ENCODE measurements around the gene SERINC2.
"Not testable (repeated sequence)": the region's sequence is repeated elsewhere in the genome, so short reads cannot be mapped to it uniquely, and the experiment has no call there.

SERINC2 gene

DNA sequence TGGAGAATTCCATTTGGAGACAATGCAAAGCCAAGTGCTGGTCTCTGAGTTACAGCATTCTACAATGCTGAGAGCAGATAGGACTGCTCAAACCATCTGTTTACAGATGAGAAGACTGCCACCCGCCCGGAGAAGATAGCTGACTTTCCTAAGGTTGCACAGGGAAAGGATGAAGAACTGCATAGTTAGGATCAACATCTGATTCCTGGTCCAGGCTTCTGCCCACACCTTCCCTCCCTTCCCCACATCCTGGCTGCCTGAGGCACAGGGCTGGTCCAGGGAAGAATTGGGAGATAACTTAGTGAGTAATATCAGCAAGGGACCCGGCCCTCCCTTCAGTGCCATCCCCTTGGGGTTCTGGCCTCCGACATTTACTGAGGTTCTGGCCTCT lies 2.0 kb downstream of the SERINC2 start:
- DNase-seq (ENCODE audit: low read depth): no peak

- no peak for DNase-seq (ENCODE audit: low read depth)
Measured at GRCh38 chr1:31415658-31416057, 2.6 kb downstream of the SERINC2 start.

- no peak for DNase-seq (ENCODE audit: low read depth)
Measured at GRCh38 chr1:31416101-31416736, 3.2 kb downstream of the SERINC2 start.

DNA sequence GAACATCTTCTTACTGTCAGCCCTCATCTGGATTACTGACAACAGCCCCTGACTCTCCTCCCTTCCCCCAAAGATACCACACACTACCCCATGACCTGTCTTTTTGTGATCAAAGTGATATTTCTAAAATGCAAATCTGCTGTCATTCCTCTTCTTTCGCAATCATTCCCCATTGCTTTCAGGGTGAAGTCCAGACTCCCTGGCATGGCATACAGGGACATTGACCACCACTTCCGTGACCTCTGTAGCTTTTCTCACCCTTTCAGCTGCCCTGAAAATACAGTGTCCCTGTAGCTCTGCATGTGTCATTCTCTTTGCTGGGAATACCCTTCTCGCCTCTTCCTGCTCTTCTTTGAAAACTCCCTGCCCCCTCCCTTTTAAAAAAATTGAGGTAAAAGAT lies 4.1 kb downstream of the SERINC2 start:
- no peak for DNase-seq (ENCODE audit: low read depth)

DNA sequence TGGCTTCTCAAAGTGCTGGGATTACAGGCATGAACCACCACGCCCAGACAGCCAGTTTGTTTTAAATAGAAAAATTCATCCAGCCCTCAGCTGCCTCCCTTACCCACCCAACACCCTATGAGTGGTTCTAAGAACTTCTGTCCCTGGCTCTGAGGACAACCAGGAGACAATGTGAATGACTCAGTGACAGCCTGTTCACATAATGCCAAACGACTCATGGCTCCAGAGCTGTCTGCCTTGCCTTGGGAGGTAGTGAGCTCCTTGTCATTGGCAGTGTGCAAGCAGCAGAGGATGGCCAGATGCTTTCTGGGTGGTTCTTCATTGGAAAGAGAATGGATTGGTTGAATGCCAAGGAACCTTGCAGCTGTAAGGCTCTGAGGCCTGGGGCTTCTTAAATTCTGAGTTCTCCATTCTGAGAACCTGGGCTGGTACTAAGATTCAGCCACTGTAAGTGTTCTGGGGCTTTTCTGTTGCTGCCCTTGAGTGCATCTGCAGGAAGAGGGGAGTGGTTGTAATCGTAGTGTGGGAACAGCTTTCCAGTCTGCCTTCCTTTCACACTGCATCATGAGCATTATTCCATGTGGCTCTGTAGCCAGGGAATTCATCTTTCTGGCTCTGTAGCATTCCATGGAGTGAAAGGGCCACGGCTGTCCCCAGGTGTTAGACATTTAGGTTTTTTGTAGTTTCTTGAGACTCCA lies 5.8 kb downstream of the SERINC2 start:
- DNase-seq (ENCODE audit: low read depth): no peak

DNA sequence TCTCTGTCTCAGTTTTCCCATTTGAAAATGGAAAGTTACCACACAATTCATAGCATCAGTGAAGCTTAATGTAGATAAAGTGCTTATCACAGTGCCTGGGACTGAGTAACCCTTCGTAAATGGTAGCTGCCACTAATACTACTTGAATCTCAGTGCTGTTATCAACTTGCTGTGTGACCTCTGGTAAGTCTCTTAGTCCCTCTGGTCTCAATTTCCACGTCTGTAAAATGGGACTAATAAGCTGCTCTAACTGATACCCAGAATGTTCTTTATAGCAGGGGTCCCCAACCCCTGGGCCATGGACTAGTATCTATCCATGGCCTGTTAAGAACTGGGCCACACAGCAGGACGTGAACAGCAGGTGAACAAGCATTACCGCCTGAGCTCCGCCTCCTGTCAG lies 7.7 kb downstream of the SERINC2 start:
- DNase-seq (ENCODE audit: low read depth): no peak

GRCh38 chr1:31421371-31422040 lies 8.5 kb downstream of the SERINC2 start:
- DNase-seq (ENCODE audit: low read depth): no peak

- peak; percentile 52 for DNase-seq (ENCODE audit: low read depth)
Measured at GRCh38 chr1:31422505-31423319, 9.7 kb downstream of the SERINC2 start.

DNA sequence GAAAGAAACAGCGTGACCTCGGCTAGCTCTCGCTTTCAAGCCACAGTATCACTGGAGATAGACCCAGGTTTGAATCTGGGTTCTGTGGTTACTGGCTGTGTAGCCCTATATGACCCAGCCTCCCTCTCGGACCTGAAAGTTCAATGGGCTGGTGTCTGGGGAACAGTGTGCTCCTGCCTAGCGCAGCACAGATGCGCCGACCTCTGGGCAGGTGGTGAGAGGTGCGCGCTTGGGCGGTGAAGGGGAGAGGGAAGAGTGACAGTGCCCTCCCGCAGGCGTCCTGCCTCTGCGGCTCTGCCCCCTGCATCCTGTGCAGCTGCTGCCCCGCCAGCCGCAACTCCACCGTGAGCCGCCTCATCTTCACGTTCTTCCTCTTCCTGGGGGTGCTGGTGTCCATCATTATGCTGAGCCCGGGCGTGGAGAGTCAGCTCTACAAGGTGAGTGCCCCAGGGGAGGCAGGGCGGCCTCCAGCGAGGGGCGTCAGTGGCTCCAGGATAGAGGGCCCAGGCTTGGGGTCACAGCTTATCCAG lies 10.5 kb downstream of the SERINC2 start:
- DNase-seq (ENCODE audit: low read depth): no peak

DNA sequence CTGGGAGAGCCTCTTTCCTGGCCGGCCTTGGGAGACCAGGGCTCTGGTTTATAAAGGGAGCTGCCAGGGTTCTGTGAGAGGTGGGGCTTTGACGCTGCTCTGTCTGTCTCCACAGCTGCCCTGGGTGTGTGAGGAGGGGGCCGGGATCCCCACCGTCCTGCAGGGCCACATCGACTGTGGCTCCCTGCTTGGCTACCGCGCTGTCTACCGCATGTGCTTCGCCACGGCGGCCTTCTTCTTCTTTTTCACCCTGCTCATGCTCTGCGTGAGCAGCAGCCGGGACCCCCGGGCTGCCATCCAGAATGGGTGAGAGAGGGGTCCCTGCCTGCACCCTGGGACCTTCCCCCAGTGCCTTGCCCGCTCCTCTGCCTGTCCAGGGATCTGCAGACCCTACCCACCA lies 11.6 kb downstream of the SERINC2 start:
- no peak for DNase-seq (ENCODE audit: low read depth)

- no peak for DNase-seq (ENCODE audit: low read depth)
Measured at GRCh38 chr1:31425301-31426081, 12.5 kb downstream of the SERINC2 start.

DNA sequence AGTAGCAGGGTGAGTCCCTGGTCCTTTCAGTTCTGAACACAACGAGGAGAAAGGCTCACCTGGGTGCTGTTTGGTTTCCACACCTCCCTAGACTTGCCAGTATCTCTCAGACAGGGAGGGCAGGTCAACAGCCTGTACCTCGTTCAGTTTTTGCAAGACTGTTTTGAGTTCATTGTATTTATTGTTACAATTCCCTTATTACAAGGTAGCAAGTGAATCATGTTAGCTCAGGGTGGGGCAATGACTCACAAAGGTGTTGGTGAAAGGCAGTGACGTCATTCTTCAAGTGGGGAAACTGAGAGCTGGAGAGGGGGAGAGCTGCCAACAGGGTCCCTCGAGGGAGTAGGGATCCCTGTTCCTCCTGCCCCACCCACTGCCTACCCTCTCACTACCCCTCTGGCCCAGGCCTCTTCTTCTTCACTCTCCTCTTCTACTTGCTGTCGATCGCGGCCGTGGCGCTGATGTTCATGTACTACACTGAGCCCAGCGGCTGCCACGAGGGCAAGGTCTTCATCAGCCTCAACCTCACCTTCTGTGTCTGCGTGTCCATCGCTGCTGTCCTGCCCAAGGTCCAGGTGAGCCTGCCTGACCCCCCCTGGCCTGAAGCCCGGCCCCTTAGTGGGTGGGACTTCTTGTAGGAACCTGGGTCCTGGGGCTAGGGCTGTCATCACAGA lies 13.4 kb downstream of the SERINC2 start:
- no peak for DNase-seq (ENCODE audit: low read depth)

DNA sequence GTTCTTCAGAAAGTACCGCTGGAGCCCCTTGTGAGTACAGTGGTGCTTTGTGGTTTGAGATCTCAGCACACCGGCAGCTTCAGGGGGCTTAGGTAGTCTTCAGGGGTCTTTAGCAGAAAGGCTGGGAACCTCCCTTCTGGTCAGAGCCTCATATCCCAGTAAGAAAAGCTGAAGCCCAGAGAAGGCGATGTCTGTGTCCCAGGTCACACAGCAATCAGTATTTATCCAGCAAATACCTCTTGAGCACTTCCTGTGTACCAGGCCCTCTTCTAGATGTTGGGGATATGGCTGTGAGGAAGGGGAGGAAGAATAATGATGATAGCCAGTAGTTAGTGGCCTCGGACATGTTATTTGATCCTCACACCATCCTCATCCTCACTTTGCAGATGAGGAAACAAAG lies 14.3 kb downstream of the SERINC2 start:
- DNase-seq (ENCODE audit: low read depth): no peak

GRCh38 chr1:31428436-31429221 lies 15.6 kb downstream of the SERINC2 start:
- DNase-seq (ENCODE audit: low read depth): no peak

GRCh38 chr1:31429583-31429982 lies 16.6 kb downstream of the SERINC2 start:
- no peak for DNase-seq (ENCODE audit: low read depth)

DNA sequence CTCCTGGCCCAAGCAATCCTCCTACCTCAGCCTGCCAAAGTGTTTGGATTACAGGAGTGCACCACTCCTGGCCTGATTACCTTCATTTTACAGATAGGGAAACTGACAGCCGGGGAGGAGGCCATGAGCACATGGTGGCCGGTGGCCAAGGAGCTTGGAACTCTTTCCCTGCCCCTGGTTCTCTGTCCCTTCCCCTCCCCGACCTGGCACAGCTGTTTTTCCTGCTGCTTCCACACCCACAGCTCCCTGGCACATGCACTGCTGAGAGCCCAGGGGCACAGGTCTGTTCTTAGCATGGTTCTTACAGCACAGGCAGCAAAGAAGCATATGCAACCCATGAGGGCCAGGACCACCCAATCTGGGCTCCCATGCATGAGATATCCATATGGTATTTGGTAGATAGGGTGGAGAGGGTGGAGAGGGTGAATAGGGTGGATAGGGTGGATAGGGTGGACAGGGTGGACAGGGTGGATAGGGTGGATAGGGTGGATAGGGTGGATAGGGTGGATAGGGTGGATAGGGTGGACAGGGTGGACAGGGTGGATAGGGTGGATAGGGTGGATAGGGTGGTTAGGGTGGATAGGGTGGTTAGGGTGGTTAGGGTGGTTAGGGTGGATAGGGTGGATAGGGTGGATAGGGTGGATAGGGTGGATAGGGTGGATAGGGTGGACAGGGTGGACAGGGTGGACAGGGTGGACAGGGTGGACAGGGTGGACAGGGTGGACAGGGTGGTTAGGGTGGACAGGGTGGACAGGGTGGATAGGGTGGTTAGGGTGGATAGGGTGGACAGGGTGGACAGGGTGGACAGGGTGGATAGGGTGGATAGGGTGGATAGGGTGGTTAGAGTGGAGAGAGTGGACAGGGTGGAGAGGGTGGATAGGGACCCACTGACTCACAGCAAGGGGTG lies 18.6 kb downstream of the SERINC2 start:
- DNase-seq (ENCODE audit: low read depth): not testable (repeated sequence)

DNA sequence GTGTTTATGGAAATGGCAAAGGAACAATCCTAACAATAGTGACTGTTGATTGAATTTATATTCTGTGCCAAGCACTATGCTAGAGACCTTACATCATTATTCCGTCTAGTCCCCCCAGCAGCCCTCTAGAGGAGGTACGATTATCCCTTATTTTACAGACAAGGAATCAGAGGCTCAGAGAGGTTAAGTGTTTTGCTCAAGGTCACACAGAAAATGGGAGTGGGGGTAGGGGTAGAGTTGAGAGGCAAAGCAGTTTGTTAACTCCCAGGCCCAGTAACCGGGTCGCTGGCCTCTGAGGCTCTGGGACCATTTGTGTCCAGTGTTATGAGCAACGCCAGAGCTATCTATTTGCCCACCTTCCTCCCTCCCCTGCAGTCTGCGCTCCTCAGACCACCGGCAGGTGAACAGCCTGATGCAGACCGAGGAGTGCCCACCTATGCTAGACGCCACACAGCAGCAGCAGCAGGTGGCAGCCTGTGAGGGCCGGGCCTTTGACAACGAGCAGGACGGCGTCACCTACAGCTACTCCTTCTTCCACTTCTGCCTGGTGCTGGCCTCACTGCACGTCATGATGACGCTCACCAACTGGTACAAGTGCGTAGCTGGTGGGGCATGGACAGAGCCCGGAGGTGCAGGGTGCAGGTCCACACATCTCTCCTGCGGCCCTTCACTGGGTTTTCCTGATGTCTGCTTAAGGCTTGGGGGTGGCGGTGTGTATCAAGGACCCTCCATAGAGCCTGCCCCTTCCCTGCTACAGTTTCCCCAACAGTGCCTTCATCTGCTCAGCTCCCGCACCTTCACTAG lies 19.8 kb downstream of the SERINC2 start:
- no peak for DNase-seq (ENCODE audit: low read depth)

GRCh38 chr1:31433396-31433930 lies 20.4 kb downstream of the SERINC2 start:
- no peak for DNase-seq (ENCODE audit: low read depth)
